SK-N-SH treated with all-trans-retinoic acid at 6 μM for 48 hours (cell line): ENCODE measurements around the gene SKIC8.

ENCODE experiments used
- ATAC-seq: fragments of 200-7000 bp; cut with Tn5 transposase; 3 replicates; pipeline ENCODE4 v1.9.1; 2020; ENCODE audit warnings: mild to moderate bottlenecking, moderate library complexity
- BACH2 ChIP-seq: fragments of 250-450 bp; sonication (Bioruptor Pico); IDR thresholded peaks from 2 replicates; pipeline ENCODE4 v1.9.0; 2021; ENCODE audit warnings: mild to moderate bottlenecking, borderline replicate concordance
- CSDC2 ChIP-seq: fragments of 250-450 bp; sonication (Bioruptor Pico); IDR thresholded peaks from 2 replicates; pipeline ENCODE4 v1.5.0; 2020; ENCODE audit warnings: mild to moderate bottlenecking, moderate library complexity
- ESRRG ChIP-seq: fragments of 250-450 bp; sonication (Bioruptor Pico); IDR thresholded peaks from 2 replicates; pipeline ENCODE4 v1.6.1; 2021; ENCODE audit warnings: mild to moderate bottlenecking
- GLIS3 ChIP-seq: fragments of 250-450 bp; sonication (Bioruptor Pico); IDR thresholded peaks from 2 replicates; pipeline ENCODE4 v1.5.0; 2020; ENCODE audit warnings: mild to moderate bottlenecking, moderate library complexity
- ISL1 ChIP-seq: fragments of 250-450 bp; sonication (Bioruptor Pico); IDR thresholded peaks from 2 replicates; pipeline ENCODE4 v2.1.2; 2022; ENCODE audit warnings: mild to moderate bottlenecking, moderate library complexity
- OSR1 ChIP-seq: fragments of 250-450 bp; sonication (Bioruptor Pico); IDR thresholded peaks from 2 replicates; pipeline ENCODE4 v1.8.0; 2022; ENCODE audit warnings: moderate library complexity, mild to moderate bottlenecking, inconsistent platforms
- PPARA ChIP-seq: fragments of 250-450 bp; sonication (Bioruptor Pico); IDR thresholded peaks from 2 replicates; pipeline ENCODE4 v1.5.0; 2020; ENCODE audit warnings: mild to moderate bottlenecking, borderline replicate concordance
- RARB ChIP-seq: fragments of 250-450 bp; sonication (Bioruptor Pico); IDR thresholded peaks from 2 replicates; pipeline ENCODE4 v1.8.0; 2021; ENCODE audit warnings: mild to moderate bottlenecking, moderate library complexity
- SNAI2 ChIP-seq: fragments of 250-450 bp; sonication (Bioruptor Pico); IDR thresholded peaks from 2 replicates; pipeline ENCODE4 v1.5.0; 2020; ENCODE audit warnings: mild to moderate bottlenecking, moderate library complexity
- TCF4 ChIP-seq: fragments of 250-450 bp; sonication (Bioruptor Pico); IDR thresholded peaks from 2 replicates; pipeline ENCODE4 v1.8.0; 2021; ENCODE audit warnings: mild to moderate bottlenecking, moderate library complexity, borderline replicate concordance
- TOX ChIP-seq: fragments of 250-450 bp; sonication (Bioruptor Pico); IDR thresholded peaks from 2 replicates; pipeline ENCODE4 v1.8.0; 2021; ENCODE audit warnings: mild to moderate bottlenecking, moderate library complexity, borderline replicate concordance
- ZC3H10 ChIP-seq: fragments of 250-450 bp; sonication (Bioruptor Pico); IDR thresholded peaks from 2 replicates; pipeline ENCODE4 v1.5.1; 2021; ENCODE audit warnings: mild to moderate bottlenecking, moderate library complexity
- ZFP3 ChIP-seq: fragments of 250-450 bp; sonication (Bioruptor Pico); IDR thresholded peaks from 2 replicates; pipeline ENCODE4 v1.5.0; 2020; ENCODE audit warnings: mild to moderate bottlenecking, moderate library complexity
- ZFP30 ChIP-seq: fragments of 450-650 bp; formaldehyde crosslinking; IDR thresholded peaks from 2 replicates; pipeline ENCODE4 v1.5.0; 2022; ENCODE audit warnings: mild to moderate bottlenecking, moderate library complexity
- ZNF565 ChIP-seq: fragments of 450-650 bp; formaldehyde crosslinking; conservative IDR thresholded peaks from 2 replicates; pipeline ENCODE4 v1.5.0; 2020; ENCODE audit warnings: low read depth, mild to moderate bottlenecking, moderate library complexity
- ZNF70 ChIP-seq: fragments of 450-650 bp; formaldehyde crosslinking; IDR thresholded peaks from 2 replicates; pipeline ENCODE4 v1.5.0; 2020; ENCODE audit warnings: mild to moderate bottlenecking, moderate library complexity
- ZNF8 ChIP-seq: fragments of 450-650 bp; formaldehyde crosslinking; IDR thresholded peaks from 2 replicates; pipeline ENCODE4 v1.5.0; 2020; ENCODE audit warnings: mild to moderate bottlenecking, moderate library complexity
- TF ChIP-seq, protein P1 (sequence below): fragments of 250-450 bp; sonication (Bioruptor Pico); IDR thresholded peaks from 2 replicates; pipeline ENCODE4 v1.5.1; 2021; ENCODE audit warnings: mild to moderate bottlenecking, moderate library complexity
- TF ChIP-seq, protein P2 (sequence below): fragments of 250-450 bp; sonication (Bioruptor Pico); IDR thresholded peaks from 2 replicates; pipeline ENCODE4 v1.5.1; 2020; ENCODE audit warnings: low read depth, mild to moderate bottlenecking, moderate library complexity
- TF ChIP-seq, protein P3 (sequence below): fragments of 250-450 bp; sonication (Bioruptor Pico); IDR thresholded peaks from 2 replicates; pipeline ENCODE4 v1.8.0; 2021; ENCODE audit warnings: low read depth, mild to moderate bottlenecking, moderate library complexity, borderline replicate concordance
- TF ChIP-seq, protein P4 (sequence below): fragments of 250-450 bp; sonication (Bioruptor Pico); IDR thresholded peaks from 2 replicates; pipeline ENCODE4 v1.5.0; 2020; ENCODE audit warnings: mild to moderate bottlenecking, moderate library complexity

Gene SKIC8

DNA sequence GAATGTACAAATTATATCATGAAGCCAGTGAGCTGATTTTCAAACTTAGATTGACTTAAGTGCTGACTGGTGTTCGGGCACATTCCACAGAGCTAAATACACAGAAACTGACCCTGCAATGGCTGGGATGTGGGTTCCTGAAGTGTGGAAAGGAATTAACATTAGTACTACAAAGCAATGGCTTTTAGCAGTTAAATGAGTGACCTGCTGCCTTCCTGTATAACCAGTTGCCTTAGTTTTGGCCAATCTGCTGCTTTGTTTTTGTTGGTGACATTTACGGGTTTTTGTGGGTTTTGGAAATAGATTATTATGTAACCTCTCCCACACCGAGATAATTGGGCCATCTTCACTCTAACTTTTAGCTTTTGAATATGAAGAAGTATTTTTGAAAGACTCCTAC, 2.4 kb upstream of the SKIC8 start:
- no peak for ATAC-seq

DNA sequence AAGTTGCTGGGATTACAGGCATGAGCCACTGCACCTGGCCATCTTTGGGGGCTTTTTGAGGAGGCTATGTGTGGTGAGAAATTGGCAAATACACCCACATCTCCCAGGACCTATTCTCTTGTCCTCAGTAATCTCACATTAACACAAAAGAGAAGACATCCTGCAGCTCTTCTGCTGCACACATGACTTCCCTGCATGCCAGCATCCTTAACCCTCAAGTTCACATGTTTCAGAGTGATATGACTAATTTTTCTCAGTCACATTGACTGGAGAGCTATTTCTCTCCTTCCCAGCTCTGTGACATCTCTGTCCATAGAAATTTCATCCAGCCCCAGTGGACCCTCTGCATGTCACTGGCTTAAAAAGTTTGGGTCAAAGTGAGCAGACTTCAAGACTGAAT, 1.9 kb upstream of the SKIC8 start:
- no peak for ATAC-seq
- TF ChIP-seq ZNF70 (CRISPR knock-in tag) (no peak), RARB (CRISPR knock-in tag) (no peak), ZNF8 (CRISPR knock-in tag) (no peak)
- TF ChIP-seq, protein P1, sequence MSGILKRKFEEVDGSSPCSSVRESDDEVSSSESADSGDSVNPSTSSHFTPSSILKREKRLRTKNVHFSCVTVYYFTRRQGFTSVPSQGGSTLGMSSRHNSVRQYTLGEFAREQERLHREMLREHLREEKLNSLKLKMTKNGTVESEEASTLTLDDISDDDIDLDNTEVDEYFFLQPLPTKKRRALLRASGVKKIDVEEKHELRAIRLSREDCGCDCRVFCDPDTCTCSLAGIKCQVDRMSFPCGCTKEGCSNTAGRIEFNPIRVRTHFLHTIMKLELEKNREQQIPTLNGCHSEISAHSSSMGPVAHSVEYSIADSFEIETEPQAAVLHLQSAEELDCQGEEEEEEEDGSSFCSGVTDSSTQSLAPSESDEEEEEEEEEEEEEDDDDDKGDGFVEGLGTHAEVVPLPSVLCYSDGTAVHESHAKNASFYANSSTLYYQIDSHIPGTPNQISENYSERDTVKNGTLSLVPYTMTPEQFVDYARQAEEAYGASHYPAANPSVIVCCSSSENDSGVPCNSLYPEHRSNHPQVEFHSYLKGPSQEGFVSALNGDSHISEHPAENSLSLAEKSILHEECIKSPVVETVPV (CRISPR knock-in tag) = no peak
- TF ChIP-seq, protein P2, sequence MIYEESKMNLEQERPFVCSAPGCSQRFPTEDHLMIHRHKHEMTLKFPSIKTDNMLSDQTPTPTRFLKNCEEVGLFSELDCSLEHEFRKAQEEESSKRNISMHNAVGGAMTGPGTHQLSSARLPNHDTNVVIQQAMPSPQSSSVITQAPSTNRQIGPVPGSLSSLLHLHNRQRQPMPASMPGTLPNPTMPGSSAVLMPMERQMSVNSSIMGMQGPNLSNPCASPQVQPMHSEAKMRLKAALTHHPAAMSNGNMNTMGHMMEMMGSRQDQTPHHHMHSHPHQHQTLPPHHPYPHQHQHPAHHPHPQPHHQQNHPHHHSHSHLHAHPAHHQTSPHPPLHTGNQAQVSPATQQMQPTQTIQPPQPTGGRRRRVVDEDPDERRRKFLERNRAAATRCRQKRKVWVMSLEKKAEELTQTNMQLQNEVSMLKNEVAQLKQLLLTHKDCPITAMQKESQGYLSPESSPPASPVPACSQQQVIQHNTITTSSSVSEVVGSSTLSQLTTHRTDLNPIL (CRISPR knock-in tag) = no peak
- TF ChIP-seq, all 23 proteins: peak for 0

More for the DNA sequence above, 2.4 kb upstream of the SKIC8 start:
- TF ChIP-seq RARB (CRISPR knock-in tag) = no peak
- TF ChIP-seq ZFP30 (CRISPR knock-in tag) = no peak
- TF ChIP-seq SNAI2 (CRISPR knock-in tag) = no peak
- TF ChIP-seq ISL1 (CRISPR knock-in tag) = no peak
- TF ChIP-seq ESRRG (CRISPR knock-in tag) = no peak
- TF ChIP-seq ZNF70 (CRISPR knock-in tag) = no peak
- TF ChIP-seq ZFP3 (CRISPR knock-in tag) = no peak
- no peak for TF ChIP-seq CSDC2 (CRISPR knock-in tag)
- no peak for TF ChIP-seq PPARA (CRISPR knock-in tag)
- no peak for TF ChIP-seq OSR1 (CRISPR knock-in tag)
- TF ChIP-seq BACH2 = no peak
- TF ChIP-seq TCF4 (CRISPR knock-in tag) = no peak
- TF ChIP-seq ZNF565 (CRISPR knock-in tag) = no peak
- no peak for TF ChIP-seq GLIS3 (CRISPR knock-in tag)
- TF ChIP-seq, protein P3, sequence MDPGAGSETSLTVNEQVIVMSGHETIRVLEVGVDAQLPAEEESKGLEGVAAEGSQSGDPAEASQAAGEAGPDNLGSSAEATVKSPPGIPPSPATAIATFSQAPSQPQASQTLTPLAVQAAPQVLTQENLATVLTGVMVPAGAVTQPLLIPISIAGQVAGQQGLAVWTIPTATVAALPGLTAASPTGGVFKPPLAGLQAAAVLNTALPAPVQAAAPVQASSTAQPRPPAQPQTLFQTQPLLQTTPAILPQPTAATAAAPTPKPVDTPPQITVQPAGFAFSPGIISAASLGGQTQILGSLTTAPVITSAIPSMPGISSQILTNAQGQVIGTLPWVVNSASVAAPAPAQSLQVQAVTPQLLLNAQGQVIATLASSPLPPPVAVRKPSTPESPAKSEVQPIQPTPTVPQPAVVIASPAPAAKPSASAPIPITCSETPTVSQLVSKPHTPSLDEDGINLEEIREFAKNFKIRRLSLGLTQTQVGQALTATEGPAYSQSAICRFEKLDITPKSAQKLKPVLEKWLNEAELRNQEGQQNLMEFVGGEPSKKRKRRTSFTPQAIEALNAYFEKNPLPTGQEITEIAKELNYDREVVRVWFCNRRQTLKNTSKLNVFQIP (CRISPR knock-in tag) = no peak
- no peak for TF ChIP-seq ZNF8 (CRISPR knock-in tag)
- TF ChIP-seq, protein P4, sequence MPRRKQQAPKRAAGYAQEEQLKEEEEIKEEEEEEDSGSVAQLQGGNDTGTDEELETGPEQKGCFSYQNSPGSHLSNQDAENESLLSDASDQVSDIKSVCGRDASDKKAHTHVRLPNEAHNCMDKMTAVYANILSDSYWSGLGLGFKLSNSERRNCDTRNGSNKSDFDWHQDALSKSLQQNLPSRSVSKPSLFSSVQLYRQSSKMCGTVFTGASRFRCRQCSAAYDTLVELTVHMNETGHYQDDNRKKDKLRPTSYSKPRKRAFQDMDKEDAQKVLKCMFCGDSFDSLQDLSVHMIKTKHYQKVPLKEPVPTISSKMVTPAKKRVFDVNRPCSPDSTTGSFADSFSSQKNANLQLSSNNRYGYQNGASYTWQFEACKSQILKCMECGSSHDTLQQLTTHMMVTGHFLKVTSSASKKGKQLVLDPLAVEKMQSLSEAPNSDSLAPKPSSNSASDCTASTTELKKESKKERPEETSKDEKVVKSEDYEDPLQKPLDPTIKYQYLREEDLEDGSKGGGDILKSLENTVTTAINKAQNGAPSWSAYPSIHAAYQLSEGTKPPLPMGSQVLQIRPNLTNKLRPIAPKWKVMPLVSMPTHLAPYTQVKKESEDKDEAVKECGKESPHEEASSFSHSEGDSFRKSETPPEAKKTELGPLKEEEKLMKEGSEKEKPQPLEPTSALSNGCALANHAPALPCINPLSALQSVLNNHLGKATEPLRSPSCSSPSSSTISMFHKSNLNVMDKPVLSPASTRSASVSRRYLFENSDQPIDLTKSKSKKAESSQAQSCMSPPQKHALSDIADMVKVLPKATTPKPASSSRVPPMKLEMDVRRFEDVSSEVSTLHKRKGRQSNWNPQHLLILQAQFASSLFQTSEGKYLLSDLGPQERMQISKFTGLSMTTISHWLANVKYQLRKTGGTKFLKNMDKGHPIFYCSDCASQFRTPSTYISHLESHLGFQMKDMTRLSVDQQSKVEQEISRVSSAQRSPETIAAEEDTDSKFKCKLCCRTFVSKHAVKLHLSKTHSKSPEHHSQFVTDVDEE (CRISPR knock-in tag) = no peak
- no peak for TF ChIP-seq TOX (CRISPR knock-in tag)
- TF ChIP-seq, protein P2 (CRISPR knock-in tag) = no peak

DNA sequence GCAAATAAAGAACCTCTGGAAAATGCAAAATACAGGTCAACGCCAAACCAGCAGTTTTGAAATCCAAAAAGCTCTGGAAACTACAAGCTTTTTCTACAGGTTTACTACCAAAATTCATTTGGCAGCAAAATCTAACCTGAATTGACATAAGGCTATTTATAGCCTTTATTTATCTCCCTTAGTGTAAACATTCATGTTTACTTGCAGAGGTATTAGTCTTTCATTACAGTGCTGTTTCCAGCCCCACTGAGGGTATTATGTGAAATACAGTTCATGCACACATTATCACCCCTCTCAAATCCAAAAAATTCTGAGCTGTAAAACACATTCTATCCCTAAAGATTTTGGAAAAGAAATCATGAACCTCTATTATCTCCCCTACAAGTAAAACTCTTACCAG, 7.2 kb downstream of the SKIC8 start:
- ATAC-seq = no peak
- no peak for TF ChIP-seq ISL1 (CRISPR knock-in tag)
- no peak for TF ChIP-seq ZFP3 (CRISPR knock-in tag)
- no peak for TF ChIP-seq ZNF8 (CRISPR knock-in tag)
- TF ChIP-seq ZC3H10 (CRISPR knock-in tag) = no peak
- no peak for TF ChIP-seq TCF4 (CRISPR knock-in tag)

DNA sequence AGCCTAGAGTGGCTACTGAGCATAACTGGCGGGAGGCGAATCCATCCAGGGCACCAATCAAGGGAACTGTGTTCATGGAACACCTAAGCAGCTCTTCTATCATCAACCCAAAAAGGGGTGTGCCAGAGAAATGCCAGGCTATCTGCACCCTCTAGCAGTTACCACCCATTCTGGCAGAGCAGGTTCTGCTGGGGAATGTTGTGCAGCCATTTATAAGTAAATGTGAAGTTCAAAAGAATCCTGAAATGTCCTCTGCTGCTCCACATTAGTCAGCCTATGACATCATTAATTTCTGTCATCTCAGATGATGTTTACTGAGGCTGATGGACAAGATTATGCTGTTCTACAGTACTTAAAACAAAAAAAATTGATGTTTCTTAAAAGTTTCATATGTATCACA, 7.7 kb downstream of the SKIC8 start:
- no peak for TF ChIP-seq TCF4 (CRISPR knock-in tag)
- no peak for ATAC-seq
